ENCODE results near the gene SLC35B3. TPM values are rescaled to one million over a fixed set of nuclear protein-coding genes. Genes with fewer than 3 reads are reported as not detected.

Gene SLC35B3
- total and polyA plus RNA-seq, 9 of the 15 experiments (the other 6 are each of a cell fraction or from before 2014, with no cell fraction given): 7.6 to 19.1 (median 11.3) TPM

- TF ChIP-seq ZHX1 (conservative IDR thresholded peaks at IDR 0.05; ENCODE audit: low read length): no peak
- TF ChIP-seq STAT5B (CRISPR knock-in tag; IDR thresholded peaks at IDR 0.05): no peak
- TF ChIP-seq SP1 (CRISPR knock-in tag; IDR thresholded peaks at IDR 0.05): peak; percentile 39; the same call in 1 of the 2 replicates
- TF ChIP-seq JUNB (CRISPR knock-in tag; conservative IDR thresholded peaks at IDR 0.05): 0 out of 2 replicates have a peak, but pooled peaks have one; percentile 30
- TF ChIP-seq ZNF253 (CRISPR knock-in tag; conservative IDR thresholded peaks at IDR 0.05): no peak
- peak; percentile 61 for TF ChIP-seq E2F8 (IDR thresholded peaks at IDR 0.05; ENCODE audit: low read depth, partially characterized antibody)
- TF ChIP-seq SAP30 (IDR thresholded peaks at IDR 0.05; ENCODE audit: borderline replicate concordance, insufficient read depth, low read depth, low read length, poor library complexity, severe bottlenecking): peak; percentile 87
- peak; percentile 82 for TF ChIP-seq CXXC5 (CRISPR knock-in tag; IDR thresholded peaks at IDR 0.05)
- TF ChIP-seq MBD2 (IDR thresholded peaks at IDR 0.05; ENCODE audit: borderline replicate concordance, low read depth): peak; percentile 70
- TF ChIP-seq CAMTA2 (CRISPR knock-in tag; conservative IDR thresholded peaks at IDR 0.05): no peak
- TF ChIP-seq ZNF511 (CRISPR knock-in tag; IDR thresholded peaks at IDR 0.05): peak; percentile 46; the same call in 1 of the 2 replicates
- 0 out of 2 replicates have a peak, but pooled peaks have one; percentile 69 for TF ChIP-seq SRSF3 (IDR thresholded peaks at IDR 0.05; ENCODE audit: insufficient read depth, low read length)
- TF ChIP-seq COPS2 (conservative IDR thresholded peaks at IDR 0.05): no peak
- TF ChIP-seq, protein P1, sequence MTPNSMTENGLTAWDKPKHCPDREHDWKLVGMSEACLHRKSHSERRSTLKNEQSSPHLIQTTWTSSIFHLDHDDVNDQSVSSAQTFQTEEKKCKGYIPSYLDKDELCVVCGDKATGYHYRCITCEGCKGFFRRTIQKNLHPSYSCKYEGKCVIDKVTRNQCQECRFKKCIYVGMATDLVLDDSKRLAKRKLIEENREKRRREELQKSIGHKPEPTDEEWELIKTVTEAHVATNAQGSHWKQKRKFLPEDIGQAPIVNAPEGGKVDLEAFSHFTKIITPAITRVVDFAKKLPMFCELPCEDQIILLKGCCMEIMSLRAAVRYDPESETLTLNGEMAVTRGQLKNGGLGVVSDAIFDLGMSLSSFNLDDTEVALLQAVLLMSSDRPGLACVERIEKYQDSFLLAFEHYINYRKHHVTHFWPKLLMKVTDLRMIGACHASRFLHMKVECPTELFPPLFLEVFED (CRISPR knock-in tag; conservative IDR thresholded peaks at IDR 0.05): peak; percentile 53; the same call in 1 of the 2 replicates
- TF ChIP-seq, protein P2, sequence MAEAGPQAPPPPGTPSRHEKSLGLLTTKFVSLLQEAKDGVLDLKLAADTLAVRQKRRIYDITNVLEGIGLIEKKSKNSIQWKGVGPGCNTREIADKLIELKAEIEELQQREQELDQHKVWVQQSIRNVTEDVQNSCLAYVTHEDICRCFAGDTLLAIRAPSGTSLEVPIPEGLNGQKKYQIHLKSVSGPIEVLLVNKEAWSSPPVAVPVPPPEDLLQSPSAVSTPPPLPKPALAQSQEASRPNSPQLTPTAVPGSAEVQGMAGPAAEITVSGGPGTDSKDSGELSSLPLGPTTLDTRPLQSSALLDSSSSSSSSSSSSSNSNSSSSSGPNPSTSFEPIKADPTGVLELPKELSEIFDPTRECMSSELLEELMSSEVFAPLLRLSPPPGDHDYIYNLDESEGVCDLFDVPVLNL (CRISPR knock-in tag; IDR thresholded peaks at IDR 0.05; ENCODE audit: low read depth): no peak
Measured at GRCh38 chr6:8435093-8435844, at the start of gene SLC35B3 (continued).

Data from K562 (cell line).